OCI-LY7 (cell line): ENCODE results near the gene KLF15. TPM values are rescaled to one million over a fixed set of nuclear protein-coding genes. Genes with fewer than 3 reads are reported as not detected.

Experiments
- BruUV-seq: library from RNA; stranded (reverse); fragments of 400-500 nt; replicated peaks from 2 replicates; lab custom pipeline; 2021; lab: Mats Ljungman, UMichigan
- CTCF ChIA-PET: fragments of 300-600 bp; sonication (Branson Sonifier 250); formaldehyde crosslinking; loops from one replicate; lab custom pipeline; 2022; ENCODE audit warnings: antibody characterized with exemption; ENCODE audit not compliant: unreplicated experiment; lab: Charles Lee
- POLR2A ChIA-PET: fragments of 300-600 bp; sonication (Branson Sonifier 250); formaldehyde crosslinking; loops from one replicate; lab custom pipeline; 2022; ENCODE audit warnings: antibody characterized with exemption; lab: Charles Lee
- DNase-seq: peaks from one replicate; pipeline ENCODE4 v3.0.0-alpha.2; 2015; ENCODE audit warnings: low spot score
- H2AFZ ChIP-seq: fragments of 200-600 bp; sonication (generic), shearing (Covaris generic); 2 replicates; pipeline ENCODE4 v1.6.1; 2014; ENCODE audit warnings: mild to moderate bottlenecking, antibody characterized with exemption, low read length, moderate library complexity
- H3K27ac ChIP-seq: fragments of 200-600 bp; sonication (generic); 2 replicates; pipeline ENCODE4 v1.5.1; 2014; ENCODE audit warnings: mixed run types, low read depth, mild to moderate bottlenecking, moderate library complexity, low read length, inconsistent platforms; ENCODE audit not compliant: poor library complexity, severe bottlenecking
- H3K36me3 ChIP-seq: fragments of 200-600 bp; sonication (generic); 2 replicates; pipeline ENCODE4 v1.6.1; 2014; ENCODE audit warnings: mild to moderate bottlenecking, antibody characterized with exemption, low read length, moderate library complexity, mixed read lengths; ENCODE audit not compliant: insufficient read depth
- H3K4me1 ChIP-seq: fragments of 200-600 bp; sonication (generic); 2 replicates; pipeline ENCODE4 v1.5.1; 2014; ENCODE audit warnings: mild to moderate bottlenecking, low read length; ENCODE audit not compliant: insufficient read depth, poor library complexity, severe bottlenecking
- H3K4me2 ChIP-seq: fragments of 200-600 bp; sonication (generic); 2 replicates; pipeline ENCODE4 v1.6.1; 2014; ENCODE audit warnings: mild to moderate bottlenecking, low read length
- H3K4me3 ChIP-seq: fragments of 200-600 bp; sonication (generic); 2 replicates; pipeline ENCODE4 v1.5.1; 2014; ENCODE audit warnings: mild to moderate bottlenecking, low read depth, low read length; ENCODE audit not compliant: poor library complexity, severe bottlenecking
- H3K79me2 ChIP-seq: fragments of 200-600 bp; sonication (generic); 2 replicates; pipeline ENCODE4 v1.6.1; 2016; ENCODE audit warnings: low read depth, mild to moderate bottlenecking, low read length, moderate library complexity, mixed read lengths; ENCODE audit not compliant: insufficient read depth
- H3K9me2 ChIP-seq: fragments of 200-600 bp; sonication (generic); 2 replicates; pipeline ENCODE4 v1.6.1; 2016; ENCODE audit warnings: mild to moderate bottlenecking, low read length, mixed read lengths; ENCODE audit not compliant: insufficient read depth
- H3K9me3 ChIP-seq: fragments of 200-600 bp; sonication (generic); 2 replicates; pipeline ENCODE4 v1.6.1; 2014; ENCODE audit warnings: mild to moderate bottlenecking, mixed run types, low read length, mixed read lengths
- H4K20me1 ChIP-seq: fragments of 200-600 bp; sonication (generic); 2 replicates; pipeline ENCODE4 v1.6.1; 2014; ENCODE audit warnings: mild to moderate bottlenecking, antibody characterized with exemption, low read length, moderate library complexity, mixed read lengths; ENCODE audit not compliant: insufficient read depth
- EZH2phosphoT487 ChIP-seq: fragments of 200-600 bp; sonication (generic); IDR thresholded peaks from 2 replicates; pipeline ENCODE4 v1.6.1; 2018; ENCODE audit warnings: low read depth, borderline replicate concordance, mild to moderate bottlenecking, mixed run types, antibody characterized with exemption, low read length, moderate library complexity, mixed read lengths
- intact Hi-C: fragments of 100-400 bp; cut with micrococcal nuclease; formaldehyde crosslinking; loops from one replicate; pipeline ENCODE4 v1.10.0; 2022; ENCODE audit not compliant: unreplicated experiment
- total RNA-seq, 2 experiments: library from RNA; depleted of rRNA in 1 of 2; stranded (reverse); fragments of >200 nt in 1 of 2; shearing (Covaris generic) in 1 of 2; gene quantifications; 2 replicates each; pipeline ENCODE4 v1.2.3, GENCODE V29; 2014 to 2022
- TF ChIP-seq, protein P1 (sequence below): fragments of 200-600 bp; sonication (generic); conservative IDR thresholded peaks from 2 replicates; pipeline ENCODE4 v1.5.1; 2014; ENCODE audit warnings: mild to moderate bottlenecking, antibody characterized with exemption, low read length, moderate library complexity, mixed read lengths

KLF15 gene
- total RNA-seq, 2 experiments from 2014 or later = 12.3 to 26.4 TPM

DNA sequence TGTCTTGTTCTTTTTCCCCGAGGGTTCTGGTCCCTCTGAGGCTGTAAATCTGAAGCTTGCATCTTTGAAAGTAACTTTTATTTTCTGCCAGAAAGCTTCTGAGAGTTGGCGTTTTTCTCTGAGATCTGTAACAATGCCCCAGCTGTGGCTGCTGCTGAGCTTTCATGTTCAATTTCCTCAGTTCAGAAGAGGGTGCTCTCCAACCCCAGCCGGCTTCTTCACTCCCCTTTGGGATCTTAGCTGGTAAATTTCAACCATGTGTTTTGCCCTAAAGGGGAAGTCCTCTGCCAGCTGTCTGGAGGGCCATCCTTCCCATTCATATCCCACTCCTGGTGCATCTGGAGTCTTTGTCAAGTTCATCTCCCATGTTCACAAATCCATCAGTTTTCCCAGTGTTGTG lies 19.2 kb upstream of the KLF15 start:
- no peaks in the 10 kb centered on the region for H3K4me1 ChIP-seq
- no peaks in the 10 kb centered on the region for H3K9me2 ChIP-seq
- no peaks in the 10 kb centered on the region for H3K9me3 ChIP-seq
- intact Hi-C loops = no loop called here
- H2AFZ ChIP-seq = no peak overlapping the region
- no peak for DNase-seq
- no TSS peak for BruUV-seq
- H3K4me2 ChIP-seq = no peak overlapping the region
- ChIA-PET POLR2A (no interaction called here), CTCF (no interaction called here)
- no peak overlapping the region for H3K27ac ChIP-seq
- no peak overlapping the region for H3K4me3 ChIP-seq
- no peak for TF ChIP-seq EZH2phosphoT487
- TF ChIP-seq, protein P1, sequence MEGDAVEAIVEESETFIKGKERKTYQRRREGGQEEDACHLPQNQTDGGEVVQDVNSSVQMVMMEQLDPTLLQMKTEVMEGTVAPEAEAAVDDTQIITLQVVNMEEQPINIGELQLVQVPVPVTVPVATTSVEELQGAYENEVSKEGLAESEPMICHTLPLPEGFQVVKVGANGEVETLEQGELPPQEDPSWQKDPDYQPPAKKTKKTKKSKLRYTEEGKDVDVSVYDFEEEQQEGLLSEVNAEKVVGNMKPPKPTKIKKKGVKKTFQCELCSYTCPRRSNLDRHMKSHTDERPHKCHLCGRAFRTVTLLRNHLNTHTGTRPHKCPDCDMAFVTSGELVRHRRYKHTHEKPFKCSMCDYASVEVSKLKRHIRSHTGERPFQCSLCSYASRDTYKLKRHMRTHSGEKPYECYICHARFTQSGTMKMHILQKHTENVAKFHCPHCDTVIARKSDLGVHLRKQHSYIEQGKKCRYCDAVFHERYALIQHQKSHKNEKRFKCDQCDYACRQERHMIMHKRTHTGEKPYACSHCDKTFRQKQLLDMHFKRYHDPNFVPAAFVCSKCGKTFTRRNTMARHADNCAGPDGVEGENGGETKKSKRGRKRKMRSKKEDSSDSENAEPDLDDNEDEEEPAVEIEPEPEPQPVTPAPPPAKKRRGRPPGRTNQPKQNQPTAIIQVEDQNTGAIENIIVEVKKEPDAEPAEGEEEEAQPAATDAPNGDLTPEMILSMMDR = no peak
- H4K20me1 ChIP-seq = no peaks in the 10 kb centered on the region
- H3K79me2 ChIP-seq = no peaks in the 10 kb centered on the region
- H3K36me3 ChIP-seq = no peaks in the 10 kb centered on the region

GRCh38 chr3:126375835-126376331 lies 18.7 kb upstream of the KLF15 start:
- Histone ChIP-seq H2AFZ (no peak overlapping the region), H3K27ac (no peak overlapping the region), H3K4me2 (no peak overlapping the region), H3K9me2 (no peaks in the 10 kb centered on the region), H3K4me1 (no peaks in the 10 kb centered on the region), H3K36me3 (no peaks in the 10 kb centered on the region), H3K79me2 (no peaks in the 10 kb centered on the region), H4K20me1 (no peaks in the 10 kb centered on the region), H3K4me3 (no peak overlapping the region), H3K9me3 (no peaks in the 10 kb centered on the region)
- TF ChIP-seq EZH2phosphoT487 = no peak
- TF ChIP-seq, protein P1 = no peak
- BruUV-seq = no TSS peak
- intact Hi-C loops = no loop called here
- ChIA-PET POLR2A (no interaction called here), CTCF (no interaction called here)
- no peak for DNase-seq

DNA sequence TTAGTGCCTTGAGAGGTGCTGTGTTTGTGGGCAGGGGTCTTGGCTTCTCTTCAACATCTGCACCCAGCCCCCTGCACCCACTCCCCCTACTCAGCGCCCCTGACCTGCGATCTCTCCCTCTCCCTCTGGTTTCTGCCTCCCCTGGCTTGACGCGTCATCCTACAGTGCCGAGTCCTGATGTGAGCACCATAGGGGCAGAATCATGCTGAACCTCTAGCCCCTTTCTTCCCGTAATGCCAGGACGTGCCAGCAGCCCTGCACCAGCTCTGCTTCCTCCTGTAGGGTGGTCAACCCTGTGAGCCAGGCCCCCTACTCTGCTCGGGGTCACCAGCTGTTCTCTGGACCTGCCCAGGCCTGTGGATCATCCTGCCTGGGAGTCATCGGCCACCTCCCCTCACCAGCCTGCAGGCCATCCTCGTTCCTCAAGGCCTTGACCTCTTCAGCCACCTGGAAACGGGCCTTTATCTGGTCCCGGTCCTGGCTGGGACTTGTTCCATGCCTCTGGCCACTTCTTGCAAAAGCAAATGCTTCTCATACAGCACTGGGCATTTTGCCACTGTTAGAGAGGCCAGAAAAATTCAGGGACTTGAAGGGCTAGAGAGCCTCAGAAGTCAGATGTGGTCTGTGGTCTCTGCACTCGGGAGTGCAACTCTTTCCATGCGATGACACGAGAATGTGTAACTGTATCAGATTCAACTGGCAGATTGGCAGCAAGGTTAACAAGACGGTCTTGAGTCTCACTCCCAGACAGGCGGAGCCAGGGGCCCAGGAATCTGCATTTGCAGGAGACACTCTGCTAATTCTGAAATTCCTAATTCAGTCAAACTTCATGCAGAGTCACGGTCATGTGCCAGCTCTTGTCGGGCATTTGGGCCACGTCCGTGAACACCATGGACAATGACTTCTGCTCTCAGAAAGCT lies 16.7 kb upstream of the KLF15 start:
- H3K4me2 ChIP-seq = no peak overlapping the region
- ChIA-PET CTCF (no interaction called here), POLR2A (no interaction called here)
- no peaks in the 10 kb centered on the region for H3K36me3 ChIP-seq
- intact Hi-C loops = no loop called here
- TF ChIP-seq, protein P1 = no peak
- TF ChIP-seq EZH2phosphoT487 = no peak
- H3K9me3 ChIP-seq = no peaks in the 10 kb centered on the region
- H4K20me1 ChIP-seq = no peaks in the 10 kb centered on the region
- no peak for DNase-seq
- no peaks in the 10 kb centered on the region for H3K4me1 ChIP-seq
- no peaks in the 10 kb centered on the region for H3K79me2 ChIP-seq
- BruUV-seq = no TSS peak
- H3K27ac ChIP-seq = no peak overlapping the region
- no peak overlapping the region for H2AFZ ChIP-seq
- no peaks in the 10 kb centered on the region for H3K9me2 ChIP-seq
- no peak overlapping the region for H3K4me3 ChIP-seq
